ENCODE results near the gene STK24. TPM values are rescaled to one million over a fixed set of nuclear protein-coding genes. Genes with fewer than 3 reads are reported as not detected.

The STK24 gene
- total RNA-seq, 1 donor from 2014 or later: 66.2 TPM

DNA sequence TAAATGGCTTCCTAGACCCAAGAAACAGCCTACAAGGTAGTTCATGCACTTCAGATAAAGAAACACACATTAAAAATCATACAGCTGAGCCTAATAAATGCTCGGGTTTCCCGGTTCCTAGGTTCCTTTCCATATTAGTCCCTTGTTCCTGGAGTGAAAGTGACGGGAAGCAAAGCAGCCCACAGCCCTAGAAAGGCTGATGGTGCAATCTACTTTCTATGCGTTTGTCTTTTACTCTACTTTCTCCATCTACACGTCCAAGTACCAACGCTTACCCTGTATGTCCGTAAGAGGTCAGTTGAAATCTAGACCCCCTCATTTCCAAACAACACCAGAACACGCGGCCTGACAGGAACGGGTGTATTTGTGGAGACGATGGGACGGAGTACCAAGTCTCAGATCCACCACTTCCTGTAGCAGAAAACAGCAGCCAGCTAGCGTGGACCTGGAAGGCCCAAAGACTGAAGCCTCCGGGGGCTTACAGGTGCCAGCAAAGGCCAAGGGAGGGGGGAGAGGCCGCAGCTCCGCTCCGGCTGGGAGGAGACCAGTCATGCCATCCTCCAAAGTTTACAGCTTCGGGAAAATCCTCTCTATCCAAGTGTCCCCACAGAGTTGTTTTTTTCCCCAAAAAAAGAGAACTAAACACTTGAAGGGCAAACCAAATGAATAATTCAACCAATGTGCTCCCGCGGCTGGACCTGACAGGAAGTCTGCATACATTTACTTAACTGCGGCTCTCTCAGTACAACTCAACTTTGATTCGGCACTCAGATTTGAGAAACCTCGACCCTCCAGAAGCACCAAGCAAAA is 34.1 kb downstream of the STK24 start:
- Histone ChIP-seq H3K9me3 (replicated peaks) (no peaks in the 10 kb centered on the region), H3K4me3 (peak overlapping the region; percentile 45), H3K4me1 (peaks cover 92% of the 10 kb centered on the region), H3K36me3 (no peaks in the 10 kb centered on the region), H3K27ac (replicated peaks) (peak overlapping the region; percentile 64), H3K27me3 (ENCODE audit: low read depth) (no peaks in the 10 kb centered on the region)
- TF ChIP-seq, protein P1, sequence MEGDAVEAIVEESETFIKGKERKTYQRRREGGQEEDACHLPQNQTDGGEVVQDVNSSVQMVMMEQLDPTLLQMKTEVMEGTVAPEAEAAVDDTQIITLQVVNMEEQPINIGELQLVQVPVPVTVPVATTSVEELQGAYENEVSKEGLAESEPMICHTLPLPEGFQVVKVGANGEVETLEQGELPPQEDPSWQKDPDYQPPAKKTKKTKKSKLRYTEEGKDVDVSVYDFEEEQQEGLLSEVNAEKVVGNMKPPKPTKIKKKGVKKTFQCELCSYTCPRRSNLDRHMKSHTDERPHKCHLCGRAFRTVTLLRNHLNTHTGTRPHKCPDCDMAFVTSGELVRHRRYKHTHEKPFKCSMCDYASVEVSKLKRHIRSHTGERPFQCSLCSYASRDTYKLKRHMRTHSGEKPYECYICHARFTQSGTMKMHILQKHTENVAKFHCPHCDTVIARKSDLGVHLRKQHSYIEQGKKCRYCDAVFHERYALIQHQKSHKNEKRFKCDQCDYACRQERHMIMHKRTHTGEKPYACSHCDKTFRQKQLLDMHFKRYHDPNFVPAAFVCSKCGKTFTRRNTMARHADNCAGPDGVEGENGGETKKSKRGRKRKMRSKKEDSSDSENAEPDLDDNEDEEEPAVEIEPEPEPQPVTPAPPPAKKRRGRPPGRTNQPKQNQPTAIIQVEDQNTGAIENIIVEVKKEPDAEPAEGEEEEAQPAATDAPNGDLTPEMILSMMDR (IDR thresholded peaks at IDR 0.05; ENCODE audit: borderline replicate concordance): no peak
- no peak for DNase-seq
- intact Hi-C loops (cut with micrococcal nuclease): no loop called here

DNA sequence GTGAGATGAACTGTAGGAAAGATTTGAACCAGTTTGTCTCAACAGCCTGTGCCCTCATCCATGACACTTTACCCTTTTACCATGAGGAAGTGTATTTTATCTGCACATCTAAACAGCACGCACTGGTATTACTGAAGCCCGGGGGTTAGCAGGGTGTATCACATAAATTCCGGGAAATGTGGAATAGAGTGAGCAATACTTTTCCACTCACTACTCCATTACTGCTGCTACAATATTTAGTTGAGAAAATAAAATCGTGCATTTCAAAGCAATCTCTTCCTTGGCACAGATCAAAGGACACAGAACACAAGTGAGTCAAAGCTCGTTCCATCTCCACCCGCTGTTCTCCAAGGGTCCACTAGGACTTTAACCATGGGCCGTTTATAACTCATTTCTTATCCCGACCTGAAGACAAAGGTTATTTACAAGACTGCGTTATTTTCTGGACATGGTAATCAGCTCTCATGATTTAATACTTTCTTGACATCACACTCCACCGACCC is 35.2 kb downstream of the STK24 start:
- Histone ChIP-seq H3K9me3 (replicated peaks) (no peaks in the 10 kb centered on the region), H3K4me3 (no peak overlapping the region), H3K27me3 (ENCODE audit: low read depth) (no peaks in the 10 kb centered on the region), H3K27ac (replicated peaks) (peak overlapping the region; percentile 63), H3K36me3 (no peaks in the 10 kb centered on the region), H3K4me1 (peaks cover 97% of the 10 kb centered on the region)
- TF ChIP-seq, protein P1 (IDR thresholded peaks at IDR 0.05; ENCODE audit: borderline replicate concordance): no peak
- intact Hi-C loops (cut with micrococcal nuclease): no loop called here
- no peak for DNase-seq

DNA sequence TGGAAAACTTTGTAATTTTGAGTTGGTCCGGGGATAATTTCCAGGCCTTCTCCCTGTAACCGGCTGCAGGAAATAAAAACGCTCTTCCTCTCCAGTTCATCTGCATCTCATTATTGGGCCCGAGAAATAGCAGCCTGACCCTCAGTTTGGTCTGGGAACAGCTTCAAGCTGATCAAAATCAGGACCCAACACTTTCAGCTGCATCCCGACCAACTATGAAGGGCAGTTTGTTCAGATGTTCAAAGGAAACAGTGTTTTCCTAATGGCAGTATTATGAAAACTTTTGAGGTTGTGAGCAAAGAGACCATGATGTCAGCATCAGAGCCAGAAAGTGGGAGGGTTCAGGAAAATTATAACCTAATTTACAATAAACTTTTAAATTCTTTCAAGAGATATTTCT is 35.7 kb downstream of the STK24 start:
- H3K36me3 ChIP-seq: no peaks in the 10 kb centered on the region
- no peaks in the 10 kb centered on the region for H3K27me3 ChIP-seq (ENCODE audit: low read depth)
- H3K4me3 ChIP-seq: no peak overlapping the region
- H3K4me1 ChIP-seq: peaks cover 99% of the 10 kb centered on the region
- peak overlapping the region; percentile 63 for H3K27ac ChIP-seq (replicated peaks)
- TF ChIP-seq, protein P1 (IDR thresholded peaks at IDR 0.05; ENCODE audit: borderline replicate concordance): no peak
- H3K9me3 ChIP-seq (replicated peaks): no peaks in the 10 kb centered on the region
- intact Hi-C loops (cut with micrococcal nuclease): no loop called here
- no peak for DNase-seq

DNA sequence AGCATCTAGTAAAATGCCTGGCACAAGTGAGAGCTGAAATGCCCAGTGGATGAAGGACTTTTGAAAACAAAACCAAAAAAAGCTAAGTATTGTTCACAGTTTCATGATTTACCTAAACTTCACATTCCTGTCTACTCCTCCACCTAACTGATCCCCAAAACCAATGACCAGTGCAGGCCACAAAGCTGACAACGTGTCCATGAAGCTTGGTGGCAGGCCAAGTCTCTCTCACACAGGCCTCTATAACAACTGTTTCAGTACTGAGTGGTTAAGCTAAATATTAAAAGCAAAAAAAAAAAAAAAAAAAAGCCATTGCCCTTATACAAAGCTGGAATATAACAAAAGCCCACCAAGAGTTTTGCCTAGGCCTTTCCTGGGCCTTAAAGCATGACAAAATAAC is 36.4 kb downstream of the STK24 start:
- Histone ChIP-seq H3K27me3 (ENCODE audit: low read depth) (no peaks in the 10 kb centered on the region), H3K9me3 (replicated peaks) (no peaks in the 10 kb centered on the region), H3K27ac (replicated peaks) (peak overlapping the region; percentile 63), H3K4me3 (no peak overlapping the region), H3K36me3 (no peaks in the 10 kb centered on the region), H3K4me1 (peaks cover 99% of the 10 kb centered on the region)
- intact Hi-C loops (cut with micrococcal nuclease): no loop called here
- DNase-seq: no peak
- TF ChIP-seq, protein P1 (IDR thresholded peaks at IDR 0.05; ENCODE audit: borderline replicate concordance): no peak

DNA sequence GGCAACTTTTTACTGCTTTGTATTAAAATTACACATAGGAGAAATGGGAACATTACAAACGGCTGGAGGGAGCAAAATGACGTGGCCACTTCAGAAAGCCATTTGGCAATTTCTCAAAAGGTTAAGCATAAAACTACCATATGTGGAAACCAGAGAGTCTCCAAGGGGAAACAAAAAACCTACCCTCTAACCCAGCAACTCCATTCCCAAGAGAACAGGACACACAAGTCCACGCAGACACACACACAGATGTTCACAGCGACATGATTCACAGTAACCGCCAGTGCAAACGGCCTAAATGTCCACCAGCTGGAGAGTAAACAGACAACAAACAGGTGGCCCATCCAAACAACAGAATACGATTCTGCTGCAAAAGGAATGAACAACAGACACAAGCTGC is 37.2 kb downstream of the STK24 start:
- intact Hi-C loops (cut with micrococcal nuclease): no loop called here

More for the DNA sequence above, 37.2 kb downstream of the STK24 start:
- Histone ChIP-seq H3K36me3 (no peaks in the 10 kb centered on the region), H3K27ac (replicated peaks) (peak overlapping the region; percentile 63), H3K27me3 (ENCODE audit: low read depth) (no peaks in the 10 kb centered on the region), H3K9me3 (replicated peaks) (no peaks in the 10 kb centered on the region), H3K4me1 (peaks cover 100% of the 10 kb centered on the region), H3K4me3 (no peak overlapping the region)
- TF ChIP-seq, protein P1 (IDR thresholded peaks at IDR 0.05; ENCODE audit: borderline replicate concordance): no peak
- no peak for DNase-seq

All from left ventricle myocardium inferior (tissue), 1 donor.